HCT116 (cell line): ENCODE measurements around the gene MEGF6. TPM values are rescaled to one million over a fixed set of nuclear protein-coding genes. Genes with fewer than 3 reads are reported as not detected.

Experiments used
- ATAC-seq: fragments of 200-7000 bp; cut with Tn5 transposase; 2 replicates; pipeline ENCODE4 v1.9.1; 2020; ENCODE audit warnings: mild to moderate bottlenecking, moderate library complexity
- BruUV-seq: library from RNA; stranded (reverse); fragments of 400-500 nt; replicated peaks from 2 replicates; lab custom pipeline; 2021; lab: Mats Ljungman, UMichigan
- CTCF ChIA-PET: fragments of 300-600 bp; sonication (Branson Sonifier 250); formaldehyde crosslinking; loops from one replicate; lab custom pipeline; 2021; ENCODE audit warnings: antibody characterized with exemption; lab: Charles Lee
- POLR2A ChIA-PET: fragments of 300-600, 350-600 bp; sonication (Branson Sonifier 250); formaldehyde crosslinking; loops from one replicate; lab custom pipeline; 2021; ENCODE audit warnings: antibody characterized with exemption; lab: Charles Lee
- RAD21 ChIA-PET, 2 experiments: fragments of 300-600 bp; sonication (Branson Sonifier 250); formaldehyde crosslinking; loops; one replicate each; lab custom pipeline; 2023; ENCODE audit warnings: low total read pairs in 2 of 2; ENCODE audit not compliant: uncharacterized antibody in 2 of 2, unreplicated experiment in 2 of 2, low non-redundant PET in 1 of 2; lab: Charles Lee
- DNase-seq: peaks from one replicate; pipeline ENCODE4 v3.0.0-alpha.2; 2010; ENCODE audit warnings: low read depth, low spot score
- H2AFZ ChIP-seq: fragments of 200-600 bp; shearing (Covaris generic), sonication (generic); 2 replicates; pipeline ENCODE4 v1.6.1; 2017; ENCODE audit warnings: low read depth, mixed run types, mixed read lengths, antibody characterized with exemption, low read length; ENCODE audit not compliant: poor library complexity, severe bottlenecking
- H3K27ac ChIP-seq: 2 replicates; pipeline ENCODE4 v1.5.1; 2012; ENCODE audit warnings: low read depth, low read length
- H3K27me3 ChIP-seq: fragments of 200-600 bp; sonication (generic); 2 replicates; pipeline ENCODE4 v1.6.1; 2016; ENCODE audit warnings: mixed run types, low read length, mixed read lengths; ENCODE audit not compliant: insufficient read depth
- H3K36me3 ChIP-seq, 2 experiments: fragments of 200-500 bp in 1 of 2; fragments of 200-600 bp in 1 of 2; sonication (Bioruptor generic) in 1 of 2; sonication (generic) in 1 of 2; 2 replicates each; pipeline versions ENCODE4 v1.5.1 to v1.6.1; 2014 to 2016; ENCODE audit warnings: low read length in 2 of 2, inconsistent platforms in 1 of 2, mixed read lengths in 1 of 2, mixed run types in 1 of 2; ENCODE audit not compliant: insufficient read depth in 2 of 2, control insufficient read depth in 1 of 2
- H3K4me1 ChIP-seq, 2 experiments: fragments of 200-600 bp in 1 of 2; sonication (generic) in 1 of 2; 2 replicates each; pipeline versions ENCODE4 v1.5.1 to v1.6.1; 2012 to 2017; ENCODE audit warnings: low read length in 2 of 2, inconsistent platforms in 1 of 2, mild to moderate bottlenecking in 1 of 2, mixed read lengths in 1 of 2, mixed run types in 1 of 2, moderate library complexity in 1 of 2; ENCODE audit not compliant: insufficient read depth in 2 of 2, control insufficient read depth in 1 of 2
- H3K4me2 ChIP-seq: fragments of 200-600 bp; sonication (generic); 2 replicates; pipeline ENCODE4 v1.6.1; 2017; ENCODE audit warnings: mixed run types, low read length, mixed read lengths
- H3K4me3 ChIP-seq, 2 experiments: fragments of 200-600 bp in 1 of 2; sonication (generic) in 1 of 2; replicated peaks in 1 of 2; 2 replicates each; pipeline ENCODE4 v1.5.1; 2011 to 2016; ENCODE audit warnings: low read length in 2 of 2, control low read depth in 1 of 2, low read depth in 1 of 2, mild to moderate bottlenecking in 1 of 2, mixed read lengths in 1 of 2, mixed run types in 1 of 2
- H3K79me2 ChIP-seq: fragments of 200-600 bp; sonication (generic); 2 replicates; pipeline ENCODE4 v1.6.1; 2017; ENCODE audit warnings: mild to moderate bottlenecking, mixed run types, low read length, moderate library complexity, mixed read lengths; ENCODE audit not compliant: insufficient read depth
- H3K9ac ChIP-seq: fragments of 200-600 bp; sonication (generic); 2 replicates; pipeline ENCODE4 v1.6.1; 2016; ENCODE audit warnings: low read length, mixed read lengths
- H3K9me2 ChIP-seq: fragments of 200-600 bp; sonication (generic), shearing (Covaris generic); 2 replicates; pipeline ENCODE4 v1.6.1; 2017; ENCODE audit warnings: mixed run types, mild to moderate bottlenecking, moderate library complexity; ENCODE audit not compliant: insufficient read depth
- H3K9me3 ChIP-seq, 2 experiments: fragments of 200-500 bp in 1 of 2; fragments of 200-600 bp in 1 of 2; sonication (Bioruptor generic) in 1 of 2; sonication (generic) in 1 of 2; 2 replicates each; pipeline ENCODE4 v1.6.1; 2014 to 2017; ENCODE audit warnings: low read length in 2 of 2, mixed read lengths in 2 of 2, inconsistent platforms in 1 of 2, low read depth in 1 of 2, mild to moderate bottlenecking in 1 of 2, mixed run types in 1 of 2, moderate library complexity in 1 of 2; ENCODE audit not compliant: control insufficient read depth in 1 of 2, insufficient read depth in 1 of 2
- H4K20me1 ChIP-seq: fragments of 200-600 bp; sonication (generic), shearing (Covaris generic); 2 replicates; pipeline ENCODE4 v1.6.1; 2017; ENCODE audit warnings: mixed run types, mild to moderate bottlenecking, moderate library complexity; ENCODE audit not compliant: insufficient read depth
- ATF3 ChIP-seq: IDR thresholded peaks from 2 replicates; pipeline ENCODE4 v1.6.1; 2012
- CBX3 ChIP-seq: IDR thresholded peaks from 2 replicates; pipeline ENCODE4 v1.6.1; 2012; ENCODE audit warnings: low read depth
- CEBPB ChIP-seq: IDR thresholded peaks from 2 replicates; pipeline ENCODE4 v1.6.1; 2012; ENCODE audit warnings: low read depth
- CTCF ChIP-seq, 3 experiments: fragments of 200-600 bp in 1 of 3; sonication (generic) in 1 of 3; IDR thresholded peaks in 2 of 3; conservative IDR thresholded peaks in 1 of 3; 2 replicates each; pipeline ENCODE4 v1.5.1; 2012 to 2017; ENCODE audit warnings: low read depth in 2 of 3, low read length in 2 of 3, antibody characterized with exemption in 1 of 3, borderline replicate concordance in 1 of 3, control low read depth in 1 of 3, mild to moderate bottlenecking in 1 of 3, mixed read lengths in 1 of 3, mixed run types in 1 of 3, moderate library complexity in 1 of 3; ENCODE audit not compliant: insufficient read depth in 1 of 3
- ELF1 ChIP-seq: IDR thresholded peaks from 2 replicates; pipeline ENCODE4 v1.6.1; 2012; ENCODE audit warnings: low read depth, borderline replicate concordance
- EZH2phosphoT487 ChIP-seq: fragments of 200-600 bp; IDR thresholded peaks from 2 replicates; pipeline ENCODE4 v1.6.1; 2018; ENCODE audit warnings: antibody characterized with exemption, borderline replicate concordance
- FOSL1 ChIP-seq: IDR thresholded peaks from 2 replicates; pipeline ENCODE4 v1.6.1; 2012; ENCODE audit warnings: low read depth
- JUND ChIP-seq: IDR thresholded peaks from 2 replicates; pipeline ENCODE4 v1.6.1; 2012
- MAX ChIP-seq: IDR thresholded peaks from 2 replicates; pipeline ENCODE4 v1.6.1; 2012
- POLR2A ChIP-seq: IDR thresholded peaks from 2 replicates; pipeline ENCODE4 v1.7.0; 2011; ENCODE audit warnings: borderline replicate concordance; ENCODE audit not compliant: insufficient read depth, insufficient read length; ENCODE audit errors: extremely low read depth
- POLR2AphosphoS5 ChIP-seq: IDR thresholded peaks from 2 replicates; pipeline ENCODE4 v1.6.1; 2011; ENCODE audit warnings: mild to moderate bottlenecking, low read depth, low read length, moderate library complexity
- RAD21 ChIP-seq: IDR thresholded peaks from 2 replicates; pipeline ENCODE4 v1.6.1; 2012; ENCODE audit warnings: low read depth, mild to moderate bottlenecking
- SIN3A ChIP-seq: IDR thresholded peaks from 2 replicates; pipeline ENCODE4 v1.6.1; 2012; ENCODE audit warnings: low read depth
- SP1 ChIP-seq: IDR thresholded peaks from 2 replicates; pipeline ENCODE4 v1.6.1; 2012; ENCODE audit warnings: low read depth
- SRF ChIP-seq: IDR thresholded peaks from 2 replicates; pipeline ENCODE4 v1.6.1; 2012; ENCODE audit warnings: low read depth
- TCF7L2 ChIP-seq: IDR thresholded peaks from 2 replicates; pipeline ENCODE4 v1.7.0; 2011; ENCODE audit warnings: borderline replicate concordance, inconsistent platforms; ENCODE audit not compliant: insufficient read depth, insufficient read length; ENCODE audit errors: extremely low read depth
- YY1 ChIP-seq: IDR thresholded peaks from 2 replicates; pipeline ENCODE4 v1.6.1; 2011; ENCODE audit warnings: low read length, low read depth, moderate library complexity, mild to moderate bottlenecking; ENCODE audit not compliant: insufficient replicate concordance; ENCODE audit errors: extremely low read depth
- ZBTB33 ChIP-seq: IDR thresholded peaks from 2 replicates; pipeline ENCODE4 v1.6.1; 2011; ENCODE audit warnings: mild to moderate bottlenecking, low read length, moderate library complexity; ENCODE audit not compliant: insufficient replicate concordance; ENCODE audit errors: extremely low read depth
- ZFX ChIP-seq: fragments of 450-650 bp; IDR thresholded peaks from 2 replicates; pipeline ENCODE4 v1.6.1; 2017
- ZNF274 ChIP-seq: fragments of 200-500 bp; sonication (Bioruptor generic); IDR thresholded peaks from 2 replicates; pipeline ENCODE4 v1.6.1; 2014; ENCODE audit warnings: mild to moderate bottlenecking, low read depth, low read length, inconsistent platforms
- intact Hi-C: fragments of 100-400 bp; cut with micrococcal nuclease; formaldehyde crosslinking; loops from 2 replicates; pipeline ENCODE4 v1.10.0; 2022
- total RNA-seq: library from RNA; stranded (reverse); gene quantifications from one replicate; pipeline ENCODE4 v1.2.1, GENCODE V29; 2021; ENCODE audit not compliant: unreplicated experiment

MEGF6 gene
- total RNA-seq, 1 experiment from 2014 or later, result 47.6 TPM

- CTCF ChIA-PET, result no interaction called here
These were observed 14.4 kb downstream of the MEGF6 start for GRCh38 chr1:3596663-3597598.

More at GRCh38 chr1:3596663-3597598, 14.4 kb downstream of the MEGF6 start:
- Histone ChIP-seq H3K27ac (no peak overlapping the region), H3K9me2 (no peaks in the 10 kb centered on the region)
- no peak for DNase-seq
- no TSS peak for BruUV-seq
- ATAC-seq, result no peak
- TF ChIP-seq SRF (no peak), CTCF (IDR thresholded peaks at IDR 0.05 in 2 of 3, conservative IDR thresholded peaks at IDR 0.05 in 1 of 3; ENCODE audit: borderline replicate concordance in 1 of 3, insufficient read depth in 1 of 3, low read depth in 2 of 3, low read length in 2 of 3) (no peak), MAX (no peak), POLR2A (no peak), ELF1 (no peak), SIN3A (no peak), YY1 (no peak), ZBTB33 (no peak), JUND (no peak), EZH2phosphoT487 (no peak), CEBPB (no peak), ATF3 (no peak), POLR2AphosphoS5 (no peak), TCF7L2 (no peak), RAD21 (no peak), ZFX (no peak), FOSL1 (no peak), ZNF274 (no peak), SP1 (no peak), CBX3 (no peak)
- TF ChIP-seq, all 23 proteins: peak for 0
- Histone ChIP-seq H3K9ac (no peak overlapping the region), H3K4me3 (no peak overlapping the region), H2AFZ (no peak overlapping the region), H3K79me2 (no peaks in the 10 kb centered on the region), H3K9me3 (no peaks in the 10 kb centered on the region), H4K20me1 (no peaks in the 10 kb centered on the region), H3K4me1 (no peaks in the 10 kb centered on the region), H3K4me2 (no peak overlapping the region), H3K36me3 (no peaks in the 10 kb centered on the region), H3K27me3 (no peaks in the 10 kb centered on the region)
- intact Hi-C loops, result no loop called here
- POLR2A ChIA-PET, result no interaction called here
- RAD21 ChIA-PET, result no interaction called here
